DND-41 (cell line): Measurements from ENCODE around the gene C1QTNF1.

ENCODE experiments used
- CTCF ChIP-seq: IDR thresholded peaks from 2 replicates; pipeline ENCODE4 v1.5.1; 2012; ENCODE audit warnings: borderline replicate concordance, low read length, moderate library complexity, mild to moderate bottlenecking; ENCODE audit not compliant: poor library complexity, severe bottlenecking; ENCODE audit errors: extremely low read depth
- EZH2 ChIP-seq: IDR thresholded peaks from 3 replicates; pipeline ENCODE4 v1.6.1; 2012; ENCODE audit warnings: borderline replicate concordance, low read depth, mild to moderate bottlenecking, moderate library complexity, low read length, inconsistent platforms; ENCODE audit not compliant: severe bottlenecking

GRCh38 chr17:79009397-79010303, 14.3 kb upstream of the C1QTNF1 start, which contains the start of gene CANT1:
- TF ChIP-seq CTCF, result no peak
- no peak for TF ChIP-seq EZH2
